GM18867 (cell line): ENCODE measurements around the gene ENTPD2.
"Not testable (repeated sequence)": the region's sequence is repeated elsewhere in the genome, so short reads cannot be mapped to it uniquely, and the experiment has no call there.

Source experiments
- ATAC-seq: cut with Tn5 transposase; IDR thresholded peaks from one replicate; pipeline ENCODE4 v1.9.1; 2021; ENCODE audit warnings: mild to moderate bottlenecking, moderate library complexity; ENCODE audit not compliant: unreplicated experiment

The ENTPD2 gene

DNA sequence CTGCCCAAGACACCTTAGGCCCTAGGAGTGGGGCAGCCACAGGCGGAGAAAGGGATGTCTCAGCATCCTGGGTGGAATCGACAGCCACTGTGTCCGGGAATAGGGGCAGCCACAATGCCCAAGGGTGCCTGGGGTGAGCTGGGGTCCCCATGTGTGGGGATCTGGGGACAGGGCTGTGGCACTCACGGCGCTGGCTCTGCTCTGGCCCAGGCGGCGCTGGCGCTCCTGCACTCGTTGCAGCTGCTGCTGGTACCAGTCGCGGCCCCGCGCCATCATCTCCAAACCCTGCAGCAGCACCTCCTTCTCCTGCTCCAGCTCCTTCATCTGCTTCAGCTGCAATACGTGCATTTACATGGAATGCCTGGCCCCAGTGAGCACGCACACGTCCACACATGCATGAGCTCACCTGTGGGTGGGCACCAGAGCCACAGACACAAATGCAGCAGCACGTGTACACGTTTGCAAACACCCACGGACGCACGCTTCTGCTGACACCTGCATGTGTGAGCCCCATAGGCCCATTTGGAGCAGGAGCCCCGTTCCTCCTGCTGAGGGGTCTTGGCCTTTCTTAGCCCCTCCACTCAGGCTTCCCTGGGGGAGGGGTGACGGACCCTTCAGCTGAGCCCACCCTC is 11.6 kb upstream of the ENTPD2 start:
- no peak for ATAC-seq

DNA sequence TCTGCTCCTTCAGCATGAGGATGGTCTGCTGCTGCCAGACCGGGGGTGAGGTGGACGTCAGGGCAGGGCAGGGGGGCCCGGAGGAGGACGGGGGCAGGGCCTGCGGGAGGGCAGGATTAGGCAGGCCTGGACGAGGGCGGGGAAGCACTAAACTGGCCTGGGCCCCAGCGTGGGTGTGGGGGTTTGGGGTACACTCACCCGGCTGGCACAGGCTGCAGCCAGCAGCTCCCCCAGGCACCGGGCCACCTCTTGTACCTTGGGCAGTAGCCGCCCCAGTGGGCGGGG is 11.0 kb upstream of the ENTPD2 start:
- no peak for ATAC-seq

DNA sequence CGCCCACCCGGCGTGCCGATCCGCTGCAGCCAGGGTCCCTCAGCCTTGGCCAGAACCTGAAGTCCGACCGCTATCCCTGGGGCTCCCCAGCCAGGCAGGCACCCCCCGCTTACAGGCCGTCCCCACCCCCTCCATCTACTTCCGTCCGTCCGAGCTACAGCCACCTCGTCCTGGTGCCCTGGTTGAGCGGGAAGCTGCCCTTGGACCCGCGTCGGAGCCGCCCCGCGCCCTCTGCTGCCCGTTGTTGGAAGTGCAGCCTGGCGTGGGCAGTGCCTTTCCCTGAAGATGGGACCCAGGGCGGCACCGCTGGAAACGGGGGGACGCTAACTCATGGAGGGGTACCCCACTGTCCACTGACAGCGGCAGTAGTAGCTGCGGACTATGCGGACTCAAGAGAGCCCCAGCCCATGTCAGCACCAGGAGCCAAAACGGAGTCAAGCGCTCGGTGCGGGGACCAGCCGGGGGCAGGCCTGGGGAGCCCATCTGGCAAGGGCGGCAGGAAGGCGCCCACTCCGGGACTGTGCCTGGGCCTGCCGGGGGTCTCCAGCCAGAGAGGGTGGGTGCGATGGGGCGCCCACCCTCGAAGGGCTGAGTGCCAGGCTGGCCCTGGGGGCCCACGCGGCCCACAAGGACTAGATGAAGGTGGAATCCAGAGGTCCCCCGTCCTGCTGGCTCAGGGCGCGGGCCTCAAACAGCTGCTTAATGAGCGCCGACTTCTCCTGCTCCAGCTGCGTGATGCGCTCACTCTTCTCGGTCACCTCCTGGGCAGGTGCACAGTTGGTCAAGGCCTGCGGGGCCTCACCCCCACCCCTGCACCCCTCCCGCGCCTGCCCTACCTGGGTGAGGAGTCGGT is 10.4 kb upstream of the ENTPD2 start:
- no peak for ATAC-seq

DNA sequence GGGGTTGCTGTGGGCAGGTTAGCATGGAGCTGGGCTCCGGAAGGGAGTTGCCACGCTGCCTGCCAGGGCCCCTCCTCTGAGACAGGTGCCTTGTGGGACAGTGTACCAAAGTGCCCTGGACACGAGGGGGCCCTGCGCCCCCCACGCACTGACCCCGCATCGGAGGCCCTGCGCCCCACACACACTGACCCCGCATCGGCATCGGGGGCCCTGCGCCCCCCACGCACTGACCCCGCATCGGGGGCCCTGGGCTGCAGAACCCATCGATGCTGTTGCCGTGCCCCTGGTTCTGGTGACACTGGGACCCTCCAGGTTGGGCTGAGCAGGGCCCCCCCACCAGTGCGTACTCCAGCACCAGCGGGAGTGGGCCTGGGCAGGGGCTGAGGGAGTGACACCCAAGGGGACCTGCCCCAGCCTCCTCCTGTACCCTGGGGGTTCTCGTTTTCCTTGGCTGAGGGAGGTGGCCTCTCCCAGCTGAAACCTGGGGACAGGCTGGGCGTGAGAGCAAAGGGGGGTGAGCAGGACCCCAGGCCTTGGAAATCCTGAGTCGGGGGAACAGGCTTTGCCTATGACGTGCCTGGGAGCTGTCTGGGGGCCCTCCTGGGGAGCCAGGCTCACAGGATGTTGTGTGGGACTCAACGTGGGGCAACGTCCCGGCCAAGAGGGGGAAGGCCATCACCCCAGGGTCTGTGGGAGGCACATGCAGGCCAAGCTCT is 9.6 kb upstream of the ENTPD2 start:
- no peak for ATAC-seq

DNA sequence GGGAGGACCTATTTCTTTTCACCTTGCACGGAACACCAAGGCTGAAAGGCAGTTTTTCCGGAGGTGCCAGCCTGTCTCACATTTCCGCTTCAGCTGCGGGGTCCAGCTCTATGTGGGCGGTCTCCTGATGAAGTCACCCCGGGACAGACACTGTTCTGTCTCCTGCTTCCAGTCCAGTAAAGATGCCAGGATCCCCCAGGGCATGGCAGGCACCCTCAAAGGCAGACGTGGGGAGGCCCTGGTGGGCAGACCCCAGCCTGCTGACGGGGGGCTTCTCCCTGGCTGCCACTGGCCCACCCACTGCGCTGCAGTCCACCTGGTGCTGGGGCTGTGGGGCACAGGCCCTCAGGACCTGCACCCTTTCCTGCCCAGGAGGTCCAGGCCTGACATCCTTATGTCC is 8.9 kb upstream of the ENTPD2 start:
- not testable (repeated sequence) for ATAC-seq

DNA sequence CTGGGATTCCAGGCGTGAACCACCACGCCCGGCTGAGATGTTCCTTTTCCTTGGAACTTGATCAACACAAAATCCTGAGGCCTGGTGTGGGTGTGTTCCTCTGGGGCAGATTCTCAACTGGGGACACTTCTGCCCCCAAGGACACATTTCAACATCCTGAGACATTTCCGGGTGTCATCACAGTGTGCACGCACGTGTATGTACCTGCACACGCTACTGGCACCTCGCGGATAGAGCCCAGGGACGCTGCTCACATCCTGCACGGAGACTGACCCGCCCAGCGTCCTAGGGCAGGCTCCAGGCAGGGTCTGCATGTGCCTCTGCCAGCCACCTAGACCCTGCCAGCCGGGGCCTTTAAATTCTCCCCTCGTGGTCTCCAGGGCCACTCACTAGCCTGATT is 8.5 kb upstream of the ENTPD2 start:
- no peak for ATAC-seq

DNA sequence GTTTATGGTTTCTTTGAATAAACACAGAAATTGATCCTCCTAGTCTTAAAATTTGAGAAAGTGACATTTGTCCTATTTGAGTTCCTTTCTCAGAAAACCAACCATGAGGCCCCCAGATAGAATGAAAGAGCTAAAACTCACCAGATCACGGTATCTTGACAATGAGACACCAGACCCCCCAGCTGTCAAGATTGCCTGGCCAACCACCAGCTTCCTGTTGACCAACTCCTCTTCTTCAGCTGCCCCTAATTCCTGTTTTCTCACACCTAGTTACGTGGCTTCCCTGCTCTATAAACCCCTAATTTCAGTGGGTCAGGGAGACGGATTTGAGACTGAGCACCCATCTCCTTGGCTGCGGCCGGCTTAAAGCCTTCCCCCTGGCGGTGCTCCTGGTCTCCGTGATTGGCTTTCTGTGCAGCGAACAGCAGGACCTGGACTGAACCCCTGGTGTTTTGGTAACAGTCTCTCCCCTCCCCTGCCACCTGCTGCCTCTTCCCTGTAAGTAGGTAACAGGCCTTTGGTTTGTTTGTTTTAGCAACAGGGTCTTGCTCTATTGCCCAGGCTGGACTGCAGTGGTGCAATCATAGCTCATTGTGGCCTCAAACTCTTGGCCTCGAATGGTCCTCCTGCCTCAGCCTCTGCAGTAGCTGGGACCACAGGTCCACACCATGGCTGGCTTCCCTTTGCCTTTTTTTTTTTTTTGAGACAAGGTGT is 4.8 kb upstream of the ENTPD2 start:
- ATAC-seq: no peak

DNA sequence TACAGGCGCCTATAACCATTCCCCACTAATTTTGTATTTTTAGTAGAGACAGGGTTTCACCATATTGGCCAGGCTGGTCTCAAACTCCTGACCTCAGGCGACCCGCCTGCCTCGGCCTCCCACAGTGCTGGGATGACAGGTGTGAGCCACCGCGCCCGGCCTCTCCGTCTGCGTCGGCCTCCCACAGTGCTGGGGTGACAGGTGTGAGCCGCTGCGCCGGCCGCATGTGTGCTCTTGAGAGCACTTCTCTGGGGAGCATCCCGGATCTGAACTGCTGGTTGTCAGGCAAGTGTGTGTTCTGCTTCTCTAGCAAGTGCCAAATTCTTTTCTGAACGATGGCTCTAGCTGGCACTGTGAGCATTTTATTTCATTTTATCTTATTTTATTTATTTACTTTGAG is 3.7 kb upstream of the ENTPD2 start:
- ATAC-seq: no peak

DNA sequence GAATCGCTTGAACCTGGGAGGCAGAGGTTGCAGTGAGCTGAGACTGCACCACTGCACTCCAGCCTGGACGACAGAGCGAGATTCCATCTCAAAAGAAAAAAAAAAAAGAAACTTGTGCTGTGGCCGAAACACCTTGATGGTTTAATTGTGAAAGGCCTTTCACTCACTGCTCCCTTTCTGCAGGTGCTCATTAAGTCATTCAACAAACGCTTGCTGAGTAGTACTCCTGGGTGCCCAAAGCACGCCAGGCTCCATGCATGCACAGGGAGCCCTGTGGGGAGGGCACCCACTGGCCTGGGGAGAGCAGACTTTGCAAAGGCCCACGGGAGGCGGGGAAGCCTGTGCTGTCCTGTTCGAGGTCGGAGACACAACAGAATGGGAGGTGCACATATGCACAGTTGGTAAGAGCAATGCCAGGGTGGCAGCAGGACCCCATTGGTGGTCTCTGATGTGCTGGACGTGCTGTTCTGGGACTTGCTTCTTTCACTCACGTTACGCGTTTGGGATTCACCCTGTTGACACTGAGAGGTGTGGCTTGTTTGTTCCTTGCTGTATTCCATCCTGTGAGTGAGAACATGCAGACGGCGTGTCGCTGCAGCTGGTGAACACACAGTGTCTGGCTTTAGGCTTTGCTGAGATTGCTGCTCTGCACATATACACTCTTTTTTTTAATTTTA is 3.0 kb upstream of the ENTPD2 start:
- ATAC-seq: no peak

DNA sequence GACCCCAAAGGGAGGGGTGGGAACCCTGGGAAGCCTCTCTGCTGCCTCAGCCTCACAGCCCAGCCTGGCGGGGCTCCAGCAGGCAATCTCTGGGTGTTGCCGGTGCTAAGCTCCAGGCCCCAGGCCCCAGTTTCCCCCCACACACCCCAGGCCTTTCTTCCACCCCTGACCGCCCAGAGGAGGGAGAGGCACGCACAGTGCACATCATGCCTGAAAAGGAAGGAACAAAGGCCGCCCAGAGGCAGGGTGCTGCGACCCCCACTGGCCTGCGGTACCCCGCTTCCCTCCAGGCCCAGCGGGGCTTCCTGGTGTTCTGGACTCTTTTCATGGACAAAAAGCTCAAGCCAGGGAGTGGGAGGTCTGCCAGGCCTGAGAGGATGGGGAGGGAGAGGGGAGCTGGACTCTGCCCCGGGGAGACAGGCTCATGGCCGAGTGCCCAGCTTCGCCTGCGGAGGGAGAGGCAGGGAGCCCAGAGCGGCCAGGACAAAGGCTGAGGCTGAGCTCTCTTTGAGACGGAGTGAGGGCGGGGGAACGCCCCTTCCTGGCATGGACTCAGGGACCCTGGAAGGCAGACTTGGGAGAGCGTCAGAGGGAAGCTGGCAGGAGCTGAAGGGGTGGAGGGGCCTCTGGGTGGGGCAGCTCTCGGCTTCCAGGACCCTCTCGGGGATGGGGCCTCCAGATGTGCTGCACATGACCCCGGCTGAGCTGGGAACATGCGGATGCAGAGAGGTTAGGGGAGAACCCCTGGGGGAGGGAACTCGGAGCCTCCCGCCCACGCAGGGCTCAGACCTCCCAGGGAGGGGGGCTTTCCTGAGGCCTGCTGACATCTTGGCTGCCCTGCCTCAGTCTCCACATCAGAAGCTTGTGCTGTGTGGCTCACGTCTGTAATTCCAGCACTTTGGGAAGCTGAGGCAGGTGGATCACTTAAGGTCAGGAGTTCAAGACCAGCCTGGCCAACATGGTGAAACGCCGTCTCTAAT is 1.8 kb upstream of the ENTPD2 start:
- ATAC-seq: no peak

DNA sequence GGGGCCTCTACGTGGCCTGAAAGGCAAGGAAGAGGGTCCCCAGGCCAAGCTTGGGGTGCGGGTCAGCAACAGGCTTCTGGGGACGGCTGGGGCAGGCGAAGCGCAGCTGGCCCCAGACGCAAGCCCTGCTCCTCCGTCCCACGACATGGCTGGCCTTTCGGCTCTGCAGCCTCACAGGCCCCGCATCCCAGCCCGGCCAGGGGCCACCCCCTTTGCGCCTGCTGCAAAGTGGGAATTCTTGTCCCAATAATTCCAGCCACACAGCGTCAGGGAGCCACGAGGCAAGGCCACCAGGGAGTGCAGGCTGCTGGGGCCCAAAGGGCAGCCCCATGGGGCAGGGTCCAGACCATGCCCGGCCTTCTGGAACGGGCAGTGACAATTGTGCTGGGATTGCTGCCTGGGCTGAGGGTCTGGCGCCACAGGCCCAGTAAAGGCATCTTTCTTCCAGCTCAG is 1.1 kb upstream of the ENTPD2 start:
- ATAC-seq: no peak

DNA sequence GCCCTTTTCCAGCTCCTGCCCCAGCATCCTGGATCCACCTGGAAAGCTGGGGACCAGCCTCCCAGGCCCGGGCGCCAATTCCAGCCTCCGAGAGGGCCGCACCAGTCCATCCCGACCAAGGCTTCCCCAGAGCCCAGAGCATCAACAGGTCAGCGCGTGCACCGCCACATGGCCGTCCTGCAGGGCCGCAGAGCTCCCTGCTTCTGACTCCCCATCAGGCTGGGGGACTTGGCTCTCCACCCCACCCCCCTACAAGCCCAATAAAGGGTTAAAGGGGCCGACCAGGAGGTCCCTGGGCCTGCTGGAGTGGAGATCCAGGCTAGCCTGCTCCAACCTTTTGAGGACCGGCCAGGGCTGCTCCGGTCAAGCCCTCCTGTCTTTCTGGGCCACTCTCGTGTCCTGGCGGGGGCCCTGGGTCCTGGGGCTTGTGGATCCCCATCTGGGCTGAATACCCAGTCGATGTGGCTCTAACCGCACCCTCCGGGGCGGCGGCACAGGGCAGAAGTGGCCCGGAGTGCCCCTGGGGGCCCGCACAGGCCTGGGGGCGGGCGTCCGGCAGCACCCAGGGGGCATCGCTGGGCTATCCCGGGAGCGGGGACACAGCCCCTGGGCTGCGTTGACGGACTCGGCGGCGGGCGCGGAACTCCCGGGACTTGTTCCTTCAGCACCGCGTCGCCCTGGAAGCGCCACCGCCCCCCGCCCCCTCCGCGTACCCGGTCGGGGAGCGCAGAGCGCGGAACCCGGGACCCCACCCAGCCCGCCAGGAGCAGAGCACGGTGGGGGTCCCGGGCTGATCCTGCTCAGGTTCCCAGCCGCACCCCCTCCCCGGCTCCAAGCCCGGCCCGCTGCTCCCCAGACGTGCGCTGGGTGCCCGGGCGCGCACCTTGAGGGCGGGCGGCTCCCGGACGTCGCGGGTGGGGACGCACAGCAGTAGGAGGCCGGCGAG is 590 bp downstream of the ENTPD2 start:
- no peak for ATAC-seq

DNA sequence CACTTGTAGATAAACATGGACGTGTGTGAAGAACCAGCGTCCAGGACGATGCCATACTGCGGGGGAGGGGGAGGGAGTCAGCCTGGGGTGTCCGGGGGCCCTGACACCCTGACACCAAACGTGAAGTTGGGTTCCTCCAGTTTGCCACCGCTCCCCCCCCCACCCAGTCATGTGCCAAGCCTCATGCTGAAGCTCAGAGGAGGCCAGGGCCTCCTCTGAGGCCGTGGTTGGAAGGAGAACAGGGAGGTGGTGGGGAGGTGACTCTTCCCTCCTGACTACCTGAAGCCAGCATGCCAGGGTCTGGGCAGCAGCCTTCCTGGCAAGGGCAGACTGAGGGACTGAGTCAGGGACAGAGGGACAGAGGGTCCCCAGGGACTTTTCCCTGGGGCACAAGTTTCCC is 1.6 kb downstream of the ENTPD2 start:
- ATAC-seq: no peak

DNA sequence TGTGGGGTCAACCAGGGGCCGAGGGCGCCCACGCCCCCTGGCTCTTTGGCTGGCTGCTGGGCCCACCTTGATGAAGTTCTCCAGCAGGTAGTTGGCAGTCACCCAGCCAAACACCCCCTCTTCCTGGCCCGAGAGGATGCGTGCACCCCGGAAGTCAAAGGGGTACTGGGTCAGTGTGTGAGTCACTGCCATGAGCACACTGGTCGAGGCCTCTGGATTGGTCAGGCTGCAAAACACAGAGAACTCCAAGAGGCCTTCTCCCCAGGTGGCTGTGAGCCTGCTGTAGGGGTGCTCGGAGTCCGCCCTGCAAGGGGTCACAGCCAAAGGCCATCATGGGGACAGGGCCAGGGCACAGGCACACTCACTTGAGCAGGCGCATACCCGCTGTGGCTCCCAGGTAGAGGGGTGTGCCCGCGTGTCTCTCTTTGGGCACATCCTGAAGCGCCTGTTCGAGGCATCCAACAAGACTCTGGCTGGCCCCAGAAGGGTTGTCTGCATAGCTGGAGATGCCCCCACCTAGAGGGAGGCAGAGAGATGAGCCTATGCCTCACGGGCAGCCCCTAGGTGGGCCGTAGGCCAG is 2.6 kb downstream of the ENTPD2 start:
- no peak for ATAC-seq

DNA sequence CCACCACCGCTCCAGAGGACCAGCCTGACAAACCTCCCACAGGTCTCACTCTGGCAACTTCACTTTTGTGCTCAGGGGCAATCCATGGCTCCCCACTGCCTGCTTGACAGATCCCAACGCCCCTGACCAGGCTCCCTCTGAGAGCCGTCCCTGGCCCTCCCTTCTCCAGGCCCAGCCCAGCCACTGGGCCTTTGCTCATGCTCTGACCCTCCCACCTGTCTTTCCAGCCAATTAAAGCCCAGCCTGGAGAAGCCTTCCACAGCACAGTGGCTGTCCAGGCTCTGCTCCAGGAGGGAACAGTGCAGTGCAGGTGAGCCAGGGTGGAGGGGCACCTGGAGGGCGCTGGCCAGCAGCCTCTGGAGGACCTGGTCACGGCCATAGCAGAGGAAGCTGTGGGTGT is 3.3 kb downstream of the ENTPD2 start:
- no peak for ATAC-seq

DNA sequence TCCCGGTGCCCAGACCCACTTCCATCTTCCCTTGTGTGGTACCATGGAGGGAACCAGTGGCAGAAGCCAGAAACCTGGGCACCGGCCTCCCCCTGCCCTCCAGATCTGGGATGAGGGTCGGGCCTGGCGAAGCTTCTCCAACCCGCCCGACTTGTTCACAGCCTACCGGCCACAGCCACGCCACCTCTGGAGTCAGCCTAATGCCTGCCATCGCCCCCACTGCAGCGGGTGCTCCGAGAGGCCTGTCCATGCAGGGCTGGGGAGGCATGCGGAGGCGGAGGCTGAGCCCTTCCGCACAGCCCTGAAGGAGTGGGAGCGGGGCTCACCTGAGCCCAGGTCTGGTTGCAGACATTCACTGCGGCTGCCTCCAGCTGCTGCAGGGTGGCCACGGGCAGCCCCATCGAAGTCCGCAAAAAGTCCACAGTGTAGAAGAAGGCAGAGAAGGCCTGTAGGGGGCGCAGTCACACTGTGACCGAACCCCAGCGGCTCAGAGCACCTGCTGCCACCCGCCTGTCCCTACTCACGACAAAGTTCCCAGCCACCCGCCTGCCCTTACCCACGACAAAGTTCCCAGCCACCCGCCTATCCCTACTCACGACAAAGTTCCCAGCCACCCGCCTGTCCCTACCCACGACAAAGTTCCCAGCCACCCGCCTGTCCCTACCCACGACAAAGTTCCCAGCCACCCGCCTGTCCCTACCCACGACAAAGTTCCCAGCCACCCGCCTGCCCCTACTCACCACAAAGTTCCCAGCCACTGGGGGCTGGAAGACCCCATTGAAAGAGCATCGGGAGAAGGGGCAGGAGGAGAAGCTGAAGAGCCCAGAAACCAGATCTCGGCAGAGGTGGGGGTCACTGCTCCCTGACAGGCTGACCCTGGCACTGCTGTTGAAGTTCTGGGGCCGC is 4.1 kb downstream of the ENTPD2 start:
- ATAC-seq: no peak
